HG03457 (cell line): ENCODE data around the gene RASSF3.
A peak's percentile ranks its signal among the peaks of the same experiment; 100 is the strongest.

Experiments
- ATAC-seq: cut with Tn5 transposase; IDR thresholded peaks from one replicate; pipeline ENCODE4 v1.9.1; 2021; ENCODE audit warnings: moderate number of reproducible peaks; ENCODE audit not compliant: unreplicated experiment

RASSF3 gene

DNA sequence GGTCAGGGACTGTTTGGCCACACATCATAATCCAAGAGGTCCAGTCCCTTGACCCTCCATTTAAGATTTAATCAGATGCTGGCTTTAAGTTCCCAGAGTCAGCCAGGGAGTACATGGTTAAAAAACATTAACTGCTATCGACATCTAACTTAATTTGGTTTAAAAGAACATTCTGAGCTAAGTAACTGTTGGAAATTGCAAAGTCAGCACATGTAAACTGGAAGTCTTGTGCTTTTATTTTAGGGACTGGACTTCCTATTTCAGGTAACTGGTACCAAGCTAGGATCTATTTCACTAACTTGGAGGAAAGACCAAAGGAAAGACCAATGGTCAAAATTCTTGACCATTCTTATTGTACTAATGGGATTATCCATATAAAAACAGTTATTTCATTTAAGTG lies 108.4 kb downstream of the RASSF3 start:
- ATAC-seq = no peak

DNA sequence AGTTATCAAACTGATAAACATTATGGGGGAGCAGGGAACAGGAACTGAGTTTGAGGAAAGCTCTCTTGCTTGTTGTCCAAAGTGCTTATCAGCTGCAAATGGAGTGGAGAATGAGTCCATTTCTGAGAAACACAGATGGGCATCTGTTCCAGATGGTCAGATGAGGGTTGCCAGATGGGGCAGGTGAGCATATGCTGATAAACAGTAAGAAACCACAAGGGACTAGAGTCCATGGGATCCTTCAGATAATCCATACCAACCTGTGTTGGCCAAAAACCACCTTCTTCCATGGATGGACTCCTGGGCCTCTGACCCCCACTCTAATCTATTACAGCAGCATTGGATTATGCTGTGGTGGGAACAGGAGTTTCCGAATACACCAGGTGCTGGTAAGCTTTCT lies 110.6 kb downstream of the RASSF3 start:
- ATAC-seq = no peak

DNA sequence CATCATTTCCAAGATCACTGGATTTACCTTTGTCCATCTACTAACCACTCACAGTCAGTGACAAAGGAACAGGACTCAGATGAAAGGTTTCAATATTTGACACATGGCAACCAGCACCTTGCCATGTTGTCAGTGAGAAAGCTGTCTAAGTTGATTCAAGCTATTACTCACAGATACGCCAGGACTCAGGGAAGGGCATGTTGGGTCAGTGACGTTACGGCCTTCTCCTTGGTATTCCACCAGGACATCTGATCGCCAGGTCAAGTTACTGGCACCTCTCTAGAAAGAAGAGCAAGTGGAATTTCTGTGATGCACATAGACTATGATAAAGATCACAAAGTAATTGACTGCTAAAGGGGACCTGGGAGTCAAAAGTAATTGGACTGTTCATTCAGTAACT lies 112.5 kb downstream of the RASSF3 start:
- no peak for ATAC-seq

DNA sequence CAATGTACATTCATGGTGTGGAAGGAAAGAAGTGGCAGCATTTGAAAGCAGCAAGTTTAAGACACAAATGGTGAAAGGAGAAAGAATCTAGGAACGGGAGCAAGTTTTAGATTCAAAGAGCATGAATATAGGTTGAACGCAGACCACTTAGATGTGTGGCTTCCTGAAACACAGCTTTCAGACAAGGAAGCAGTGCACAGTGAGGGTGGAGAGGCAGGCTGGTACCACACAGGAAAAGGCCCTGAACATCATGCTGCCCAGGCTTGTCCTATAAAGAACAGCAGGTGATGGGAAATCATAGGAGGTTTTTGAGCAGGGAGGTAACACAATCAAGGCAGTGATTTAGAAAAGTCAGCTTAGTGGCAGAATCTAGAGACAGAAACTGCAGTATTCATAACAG lies 113.3 kb downstream of the RASSF3 start:
- ATAC-seq = no peak

DNA sequence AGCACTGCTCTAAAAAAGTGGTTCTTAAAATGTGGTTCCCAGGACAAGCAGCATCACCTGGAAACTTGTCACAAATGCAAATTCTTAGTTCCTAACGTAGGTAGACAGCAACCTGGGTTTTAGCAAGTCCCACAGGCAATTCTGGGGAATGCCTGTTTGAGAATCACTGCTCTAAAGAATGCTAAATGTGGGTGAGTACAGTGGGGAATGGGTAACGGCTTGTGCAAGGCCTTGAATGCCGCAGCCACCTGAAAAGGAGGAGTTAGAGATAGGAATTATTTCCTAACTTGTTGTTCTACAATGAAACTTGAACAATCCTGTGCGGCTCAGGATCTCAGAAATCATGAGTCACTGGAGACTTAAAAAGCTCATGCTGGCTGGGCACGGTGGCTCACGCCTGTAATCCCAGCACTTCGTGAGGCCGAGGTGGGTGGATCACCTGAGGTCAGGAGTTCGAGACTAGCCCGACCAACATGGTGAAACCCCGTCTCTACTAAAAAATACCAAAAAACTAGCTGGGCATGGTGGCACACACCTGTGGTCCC lies 114.0 kb downstream of the RASSF3 start:
- no peak for ATAC-seq

DNA sequence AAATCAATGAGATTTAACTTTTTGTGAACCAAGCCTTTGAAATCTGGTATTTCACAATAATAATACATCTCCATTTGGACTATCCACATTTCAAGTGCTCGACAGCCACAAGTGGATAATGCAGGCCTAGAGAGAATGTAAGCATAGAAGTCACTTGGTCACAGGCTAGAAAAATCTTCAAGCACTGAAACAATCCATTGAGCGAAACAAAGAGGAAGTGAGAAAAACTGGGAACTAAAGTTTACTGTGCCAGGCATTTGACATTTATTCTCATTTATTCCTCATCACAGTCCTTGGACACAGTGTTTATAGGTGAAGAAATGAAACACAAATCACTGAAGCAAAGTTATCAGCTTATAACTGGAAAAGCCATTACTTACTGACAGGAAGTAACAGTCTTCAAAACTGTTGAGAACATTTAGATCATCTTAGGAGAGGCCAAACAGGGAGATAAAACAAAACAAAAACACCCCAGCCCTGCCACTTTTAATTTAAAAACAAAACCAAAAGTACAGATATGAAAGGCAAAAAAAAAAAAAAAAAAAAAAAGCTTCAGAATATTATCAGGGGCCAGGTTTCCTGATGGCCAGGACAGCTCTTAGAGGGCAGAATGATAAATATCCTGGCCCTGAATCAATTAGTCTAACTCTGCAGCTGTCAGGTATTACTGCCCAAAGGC lies 119.8 kb downstream of the RASSF3 start:
- ATAC-seq = peak; percentile 42

DNA sequence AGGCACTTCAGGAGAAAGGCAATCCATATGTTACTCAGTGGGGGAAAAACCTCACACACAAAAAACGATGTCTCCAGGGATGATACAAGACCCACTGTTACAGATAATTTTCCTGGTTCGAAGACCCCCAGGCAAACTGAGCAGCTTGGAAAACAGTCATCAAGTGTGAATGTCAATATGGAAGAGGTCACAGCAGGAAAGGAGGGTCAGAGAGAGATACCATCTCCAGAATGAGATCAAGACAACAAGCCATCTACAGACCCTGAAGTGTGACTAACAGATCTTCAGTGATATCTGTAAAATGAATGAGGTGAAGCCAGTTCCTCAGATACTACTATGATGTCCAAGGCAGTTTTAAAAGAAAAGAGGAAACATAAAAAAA lies 120.3 kb downstream of the RASSF3 start:
- no peak for ATAC-seq

DNA sequence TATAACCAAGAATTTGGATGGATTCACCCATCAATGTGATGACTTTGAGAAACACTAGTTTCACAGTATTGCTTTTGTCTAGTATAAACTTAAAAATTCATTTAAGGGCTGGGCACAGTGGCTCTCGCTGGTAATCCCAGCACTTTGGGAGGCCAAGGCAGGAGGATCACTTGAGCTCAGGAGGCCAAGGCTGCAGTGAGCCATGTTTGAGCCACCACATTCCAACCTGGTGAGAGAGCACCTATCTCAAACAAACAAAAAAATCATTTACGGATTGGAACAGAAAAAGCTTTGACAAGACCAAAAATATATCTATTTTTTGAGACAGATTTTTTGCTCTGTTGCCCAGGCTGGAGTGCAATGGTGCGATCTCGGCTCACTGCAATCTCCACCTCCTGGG lies 121.4 kb downstream of the RASSF3 start:
- no peak for ATAC-seq

DNA sequence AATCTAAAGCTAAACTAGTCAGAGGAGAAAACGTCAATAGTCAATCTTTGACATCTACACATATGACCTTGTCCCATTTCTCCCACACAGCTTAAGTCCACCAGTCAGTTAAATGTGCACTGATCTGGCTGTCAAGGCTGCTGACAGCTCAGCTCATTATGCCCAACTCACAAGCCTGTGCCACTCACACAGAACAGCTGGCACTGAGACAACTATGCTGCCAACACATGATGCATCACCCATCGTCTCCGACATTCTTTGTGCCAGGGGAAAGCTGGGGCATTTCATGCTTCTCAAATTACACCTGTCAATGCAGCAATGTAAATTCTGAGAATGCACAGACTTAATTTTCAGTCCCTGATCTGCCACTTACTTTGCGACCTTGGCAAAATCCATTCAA lies 123.6 kb downstream of the RASSF3 start:
- no peak for ATAC-seq

DNA sequence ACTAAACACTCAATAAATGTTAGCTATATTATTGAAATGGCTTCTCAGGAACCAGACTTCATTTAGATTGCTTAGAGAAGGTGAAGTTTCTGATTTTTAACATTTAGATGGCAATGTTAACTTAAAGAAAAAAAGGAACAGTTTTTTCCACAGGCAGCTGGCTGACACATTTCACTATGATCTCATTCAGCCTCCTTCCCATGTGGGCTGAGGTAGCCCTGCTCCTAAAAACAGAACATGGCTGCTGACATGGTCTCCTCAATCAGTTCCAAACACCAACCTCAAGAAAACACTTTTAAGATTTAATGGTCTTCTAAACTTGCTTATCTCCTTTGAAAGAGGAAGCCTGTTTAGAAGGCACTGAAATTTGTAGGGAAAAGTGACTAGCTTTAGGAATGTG lies 125.1 kb downstream of the RASSF3 start:
- ATAC-seq = no peak

DNA sequence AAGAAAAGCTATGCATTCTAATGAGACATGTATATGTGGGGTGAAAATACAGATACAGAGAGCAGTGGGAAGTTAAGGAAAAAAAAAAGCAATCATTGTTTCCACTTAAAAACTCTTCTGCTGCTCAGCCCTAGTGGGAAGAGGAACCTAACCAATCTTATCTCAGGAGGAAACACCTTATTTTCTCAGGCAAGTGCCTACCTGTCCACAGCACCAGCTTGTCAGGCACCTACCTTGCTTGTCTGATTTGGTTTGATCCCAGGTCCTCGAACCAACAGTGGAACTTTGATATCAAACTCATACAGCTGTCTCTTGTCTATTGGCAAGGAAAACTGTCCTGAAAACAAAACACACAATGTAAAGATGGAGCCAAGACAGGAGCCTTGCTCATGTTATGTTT lies 126.5 kb downstream of the RASSF3 start:
- ATAC-seq = no peak

DNA sequence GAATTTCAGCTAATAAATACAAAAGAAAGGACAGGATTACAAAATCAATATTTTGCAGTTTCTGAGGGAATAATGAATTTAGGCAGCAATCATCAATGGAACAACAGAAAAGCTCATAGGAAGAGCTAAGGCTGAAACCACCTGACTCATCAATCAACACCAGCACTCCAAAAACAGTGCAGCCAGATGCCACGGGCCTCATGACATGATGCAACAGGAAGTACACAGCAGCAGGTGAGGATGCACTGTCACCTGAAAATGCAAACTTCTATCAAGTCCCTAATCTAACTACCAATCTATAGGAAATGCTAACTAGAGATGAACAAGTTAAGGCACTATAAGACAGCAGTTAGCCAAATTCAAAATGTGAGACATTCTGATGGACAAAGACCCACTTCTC lies 127.2 kb downstream of the RASSF3 start:
- no peak for ATAC-seq

DNA sequence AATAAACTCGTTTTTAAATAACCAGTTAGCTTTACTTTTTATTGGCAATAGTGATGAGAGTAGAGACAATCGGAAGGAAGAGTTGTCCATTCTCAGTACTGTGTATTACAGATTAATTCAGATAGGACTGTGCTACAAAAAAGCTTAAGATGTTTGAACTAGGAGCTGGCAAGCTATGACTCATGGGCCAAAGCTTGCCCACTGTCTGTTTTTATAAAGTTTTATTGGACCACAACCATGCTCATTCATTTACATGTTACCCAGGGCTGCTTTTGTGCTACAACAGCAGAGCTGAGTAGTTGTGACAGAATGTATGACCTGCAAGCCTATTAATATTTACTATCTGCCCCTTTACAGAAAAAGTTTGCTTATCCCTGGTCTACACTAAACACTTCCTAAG lies 129.5 kb downstream of the RASSF3 start:
- ATAC-seq = no peak

DNA sequence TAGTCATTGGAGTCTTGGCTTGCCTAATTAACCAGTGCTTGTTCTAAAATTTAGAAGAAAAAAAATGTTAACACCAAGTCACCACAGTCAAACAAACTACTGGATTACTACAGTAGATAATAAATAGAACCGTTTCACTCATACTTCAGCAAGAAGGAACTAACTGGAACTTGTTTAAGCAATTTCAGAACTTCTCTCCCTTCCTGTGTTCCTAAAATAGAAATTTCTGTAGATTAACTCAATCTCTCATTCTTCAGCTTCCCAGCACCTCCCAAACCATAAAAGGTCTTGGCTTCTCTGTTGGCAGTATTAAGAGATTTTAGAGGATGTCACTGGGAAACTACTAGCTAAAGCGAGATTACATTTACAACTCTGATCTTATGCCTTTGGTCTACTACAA lies 130.4 kb downstream of the RASSF3 start:
- no peak for ATAC-seq

DNA sequence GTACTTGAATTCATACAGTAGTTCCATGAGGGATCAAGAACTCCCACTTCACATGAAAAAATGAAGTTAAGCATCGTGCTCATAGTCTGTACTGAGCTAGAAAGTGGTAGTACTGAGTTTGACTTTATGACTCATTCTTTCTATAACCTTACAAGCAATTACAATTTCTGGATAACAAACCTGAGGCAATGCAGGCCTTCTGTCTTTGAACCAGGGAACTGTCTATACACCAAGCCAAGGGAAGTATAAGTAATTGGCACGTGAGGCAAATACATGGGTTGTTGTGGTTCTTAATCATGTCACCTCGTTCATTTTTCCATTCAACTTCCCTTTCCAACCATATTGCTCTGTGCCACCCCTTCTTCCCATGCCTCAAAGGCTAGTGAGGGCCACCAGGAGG lies 132.1 kb downstream of the RASSF3 start:
- ATAC-seq = no peak

DNA sequence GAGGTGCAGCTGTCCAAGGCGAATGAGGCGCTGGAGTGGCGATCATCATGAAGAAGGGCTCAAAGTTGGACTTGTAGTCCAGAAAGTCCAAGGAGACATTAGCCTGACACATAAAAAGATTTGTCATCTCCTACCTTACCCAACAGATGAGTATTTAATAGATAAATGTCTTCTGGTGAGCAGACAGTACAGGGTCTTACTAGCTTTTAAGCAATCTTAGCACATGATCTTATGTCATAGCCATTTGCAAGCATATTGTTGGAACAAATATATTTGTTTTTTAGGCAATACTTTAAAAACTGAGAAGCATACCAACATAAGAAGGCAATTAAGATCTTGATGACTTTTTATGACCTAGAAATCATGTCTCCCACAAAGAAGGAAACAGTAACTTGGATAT lies 132.9 kb downstream of the RASSF3 start:
- ATAC-seq = no peak

DNA sequence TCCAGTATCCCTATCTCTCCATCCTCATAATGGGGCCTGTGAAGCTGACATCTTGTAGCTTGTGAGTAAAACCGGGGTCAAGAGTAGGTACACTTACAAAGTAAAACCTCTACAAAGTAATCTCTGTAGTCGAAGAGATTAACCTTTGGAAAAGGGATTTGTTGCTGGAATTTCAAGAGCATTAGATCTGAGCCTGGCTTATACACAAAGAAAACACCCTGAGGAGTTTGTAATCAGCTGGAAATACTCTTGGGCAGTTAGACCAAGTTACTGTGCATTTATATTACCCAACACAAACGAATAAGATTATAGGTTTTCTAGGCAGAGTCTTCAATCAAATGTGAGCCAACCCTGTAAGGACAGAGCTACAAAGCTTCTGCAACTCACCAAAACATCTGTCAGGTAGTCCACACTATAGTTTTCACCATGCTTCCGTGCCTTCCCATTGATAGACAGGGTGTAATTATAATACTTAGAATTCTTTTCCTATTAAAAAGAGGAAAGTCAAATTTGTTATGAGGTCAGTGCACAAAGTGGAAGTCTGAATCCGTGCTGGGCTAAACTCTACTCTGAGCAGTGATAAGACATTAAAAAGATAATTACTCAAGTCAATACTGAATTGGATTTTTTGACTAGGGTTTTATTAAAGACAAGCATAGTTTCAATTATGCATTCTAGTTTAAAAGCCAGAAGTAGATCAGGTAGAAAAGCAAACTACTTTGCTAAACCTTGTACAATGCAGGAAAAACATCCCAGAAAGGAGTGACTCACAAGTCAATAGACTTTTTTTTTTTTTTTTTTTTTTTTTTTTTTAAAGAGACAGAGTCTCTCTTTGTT lies 134.3 kb downstream of the RASSF3 start:
- no peak for ATAC-seq

DNA sequence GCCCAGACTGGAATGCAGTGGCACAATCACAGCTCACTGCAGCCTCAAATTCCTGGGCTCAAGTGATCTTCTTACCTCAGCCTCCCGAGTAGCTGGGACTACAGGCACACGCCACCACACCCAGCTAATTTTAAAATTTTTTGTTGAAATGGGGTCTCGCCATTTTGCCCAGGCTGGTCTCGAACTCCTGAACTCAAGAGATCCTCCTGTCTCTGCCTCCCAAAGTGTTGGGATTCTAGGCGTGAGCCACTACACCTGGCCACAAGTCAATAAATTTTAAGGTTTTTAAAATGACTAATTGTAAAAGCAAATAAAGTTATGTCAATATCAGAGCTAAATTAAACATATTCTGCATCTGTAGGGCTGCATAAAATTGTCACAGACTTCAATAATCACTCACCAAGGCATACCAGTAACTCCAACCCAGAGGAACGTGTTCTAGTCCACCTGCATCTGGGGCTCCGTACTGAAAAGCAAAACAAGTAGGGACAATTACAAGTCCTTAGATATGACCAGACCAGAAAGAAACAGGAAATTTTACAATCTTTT lies 135.0 kb downstream of the RASSF3 start:
- no peak for ATAC-seq

DNA sequence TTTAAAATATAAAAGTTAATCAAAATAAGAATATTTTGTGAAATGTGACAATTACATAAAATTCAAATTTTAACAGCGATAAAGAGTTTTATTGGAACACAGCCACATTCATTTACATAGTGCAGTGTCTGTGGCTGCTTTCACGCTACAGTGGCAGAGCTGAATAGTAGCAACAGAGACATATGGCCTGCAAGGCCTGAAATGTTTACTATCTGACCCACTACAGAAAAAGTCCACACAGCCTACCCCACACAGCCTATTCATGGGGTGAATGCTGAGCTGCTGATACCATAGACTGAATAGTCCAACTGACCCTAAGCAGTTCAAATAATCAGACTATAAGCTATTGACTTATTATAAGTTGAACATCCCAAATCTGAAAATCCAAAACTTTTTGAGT lies 135.7 kb downstream of the RASSF3 start:
- no peak for ATAC-seq

DNA sequence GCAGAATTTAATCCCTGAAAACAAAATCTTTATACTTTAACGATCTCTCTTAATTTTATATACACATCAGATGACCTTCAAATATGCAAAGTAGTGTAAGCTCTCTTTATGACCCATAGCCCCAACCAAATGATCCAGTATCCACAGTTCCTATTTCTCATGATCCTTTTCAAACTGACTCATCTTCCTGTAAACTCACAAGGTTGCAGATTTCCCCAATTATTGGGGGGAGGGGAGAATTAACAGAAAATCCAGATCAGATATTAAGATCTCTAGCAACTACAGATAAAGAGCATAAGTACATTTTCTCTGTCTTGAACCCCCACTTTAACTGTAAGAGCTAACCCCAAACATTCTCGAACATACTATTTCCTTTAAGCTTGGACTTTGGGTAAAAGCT lies 136.4 kb downstream of the RASSF3 start:
- no peak for ATAC-seq
